ENCODE data around the gene NIPAL3.
"Not testable (repeated sequence)": the region's sequence is repeated elsewhere in the genome, so short reads cannot be mapped to it uniquely, and the experiment has no call there.

NIPAL3 gene

DNA sequence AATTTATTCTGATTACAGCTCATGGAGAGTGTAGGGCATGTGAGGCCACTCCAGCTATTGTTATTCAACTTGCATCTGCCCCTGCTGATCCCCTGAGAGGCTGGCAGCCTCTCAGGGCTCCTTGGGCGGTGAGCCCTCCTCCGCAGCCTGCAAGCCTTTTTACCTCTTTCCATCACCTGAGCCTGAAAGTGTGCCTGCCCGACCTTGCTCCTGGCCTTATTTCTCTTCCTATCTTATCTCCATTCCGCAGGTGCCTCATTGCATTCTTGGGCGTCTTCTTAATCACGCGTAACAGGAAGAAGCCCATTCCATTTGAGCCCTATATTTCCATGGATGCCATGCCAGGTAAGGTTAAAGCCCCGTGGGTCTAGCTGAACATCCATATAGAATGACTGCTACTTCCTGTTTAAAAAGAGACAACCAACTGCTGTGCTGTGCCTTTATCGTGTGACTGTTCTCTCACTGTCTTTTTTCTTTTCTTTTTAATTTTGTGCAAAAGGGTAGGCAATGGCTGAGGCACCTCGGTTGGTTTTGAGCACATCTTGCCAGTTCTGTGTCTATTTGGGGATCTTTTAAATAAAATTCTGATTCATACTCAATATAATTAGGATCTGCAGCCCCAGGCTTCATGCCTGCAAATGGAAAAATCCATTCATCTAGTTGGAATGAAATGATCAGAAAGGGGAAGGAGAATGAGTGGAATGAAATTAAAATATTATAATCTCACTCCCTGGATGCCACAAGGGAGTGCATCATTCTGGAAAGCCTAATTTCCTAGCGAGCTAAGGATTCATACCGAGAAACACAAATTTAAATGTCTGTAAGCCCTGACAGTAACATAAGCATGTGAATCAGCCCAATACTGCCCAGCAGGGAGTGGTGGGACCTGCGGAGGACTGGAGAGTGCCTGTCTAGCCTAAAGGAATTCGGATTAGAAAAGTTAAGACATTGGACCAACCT, 48.5 kb downstream of the NIPAL3 start:
- DNase-seq, result no peak

DNA sequence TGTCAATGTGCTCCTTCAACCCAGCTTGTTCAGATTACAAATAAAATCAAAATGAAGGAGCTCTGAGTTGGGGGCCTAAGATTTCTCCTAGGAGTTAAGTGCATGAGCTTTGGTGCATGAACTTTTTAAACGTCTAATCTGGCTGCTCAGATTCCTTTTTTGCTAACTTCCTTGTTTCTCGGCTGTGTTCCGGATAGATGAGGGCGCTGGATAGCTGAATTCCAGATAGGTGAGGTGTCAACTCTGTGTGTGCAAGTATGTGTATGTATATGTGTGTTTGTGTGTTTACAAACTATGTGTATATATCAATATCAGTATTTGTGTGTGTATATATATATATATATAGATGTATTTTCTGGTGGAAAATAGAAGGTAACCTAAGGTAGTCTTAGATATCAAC, 49.5 kb downstream of the NIPAL3 start:
- no peak for DNase-seq

DNA sequence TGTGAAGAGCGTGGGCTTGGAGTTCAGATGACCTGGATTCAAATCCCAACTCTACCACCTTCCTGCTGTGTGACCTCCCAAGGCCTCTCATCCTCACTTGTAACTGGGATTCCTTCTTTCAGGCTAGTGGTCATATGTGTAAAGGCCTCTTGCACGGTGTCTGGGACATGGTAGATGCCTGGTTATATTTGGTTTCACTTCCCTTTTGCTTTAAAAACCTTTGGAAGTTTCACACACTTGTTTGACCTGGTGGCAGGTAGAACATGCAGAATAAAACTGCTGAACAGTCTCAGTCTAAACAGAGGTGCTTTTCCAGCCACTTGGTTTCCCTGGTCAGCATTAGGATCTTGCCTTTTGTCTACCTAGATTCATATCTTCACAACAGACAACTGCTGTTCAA, 50.0 kb downstream of the NIPAL3 start:
- no peak for DNase-seq

DNA sequence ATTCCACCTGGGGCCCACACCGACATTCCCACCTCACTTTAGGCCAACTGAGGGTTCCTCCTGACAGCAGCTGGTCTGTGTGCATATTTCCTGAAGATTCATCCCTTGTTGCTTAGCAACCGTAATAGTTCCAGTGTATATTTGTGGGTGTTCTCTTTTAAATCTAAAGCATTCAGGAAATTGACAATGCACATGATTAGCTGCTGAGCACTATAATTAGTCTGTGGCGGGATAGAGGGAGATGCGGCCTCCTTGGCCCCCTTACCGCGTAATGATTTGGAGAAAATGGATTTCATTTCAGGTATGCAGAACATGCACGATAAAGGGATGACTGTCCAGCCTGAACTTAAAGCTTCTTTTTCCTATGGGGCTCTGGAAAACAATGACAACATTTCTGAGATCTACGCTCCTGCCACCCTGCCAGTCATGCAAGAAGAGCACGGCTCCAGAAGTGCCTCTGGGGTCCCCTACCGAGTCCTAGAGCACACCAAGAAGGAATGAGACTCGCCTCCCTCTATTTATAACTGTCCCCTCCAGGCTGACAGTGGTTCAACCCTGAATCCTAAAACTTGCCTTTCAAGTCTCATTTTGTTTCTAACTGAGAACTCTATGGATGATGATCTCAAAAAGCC, 53.2 kb downstream of the NIPAL3 start:
- DNase-seq, result no peak

DNA sequence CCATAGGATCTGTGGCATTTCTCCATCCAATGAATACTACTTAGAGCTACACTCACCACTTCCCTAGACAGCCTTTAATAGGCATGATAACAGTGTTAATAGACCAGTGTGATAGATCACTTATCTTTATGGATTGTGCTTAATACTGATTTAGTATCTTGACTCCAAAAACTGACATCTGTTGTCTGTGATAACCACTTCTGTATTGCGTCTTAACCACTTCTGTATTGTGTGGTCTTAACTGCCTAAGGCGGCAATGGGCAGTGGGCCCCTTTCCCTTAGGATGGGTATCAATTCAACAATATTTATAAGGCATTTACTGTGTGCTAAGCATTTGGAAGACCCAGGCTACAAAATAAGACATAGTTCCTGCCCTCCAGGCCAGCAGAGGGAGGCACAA, 55.0 kb downstream of the NIPAL3 start:
- no peak for DNase-seq

DNA sequence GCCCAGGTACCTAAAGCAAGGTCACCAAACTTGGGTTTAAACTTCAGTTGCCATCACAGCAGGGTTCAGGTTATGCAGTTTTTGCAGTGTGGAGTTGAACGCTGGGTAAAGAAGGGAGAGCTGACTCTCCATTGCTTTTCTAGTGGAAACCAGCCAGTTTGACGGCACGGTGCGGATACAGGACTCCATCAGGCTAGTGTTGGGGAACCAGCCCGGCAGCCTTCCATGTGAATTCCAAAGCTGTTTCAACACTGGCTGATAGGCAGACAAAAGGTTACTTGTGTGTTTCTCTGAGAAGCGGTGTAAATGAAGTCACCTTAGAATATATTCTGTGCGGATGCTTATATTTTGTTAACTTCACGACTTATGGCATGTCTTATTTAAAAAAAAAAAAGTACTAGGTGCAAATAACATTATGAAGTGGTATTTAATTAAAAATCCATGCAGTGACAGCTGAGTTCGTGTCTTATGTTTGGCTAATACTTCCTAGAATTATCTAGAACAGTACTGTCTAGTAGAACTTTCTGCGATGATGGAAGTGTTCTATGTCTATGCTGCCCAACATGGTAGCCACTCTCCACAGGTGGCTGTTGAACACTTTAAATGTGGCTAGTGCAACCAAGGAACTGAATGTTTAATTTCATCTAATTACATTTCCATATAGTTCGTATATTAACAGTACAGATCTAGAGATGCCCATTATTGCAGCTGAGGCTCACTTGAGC, 57.1 kb downstream of the NIPAL3 start:
- DNase-seq, result no peak

DNA sequence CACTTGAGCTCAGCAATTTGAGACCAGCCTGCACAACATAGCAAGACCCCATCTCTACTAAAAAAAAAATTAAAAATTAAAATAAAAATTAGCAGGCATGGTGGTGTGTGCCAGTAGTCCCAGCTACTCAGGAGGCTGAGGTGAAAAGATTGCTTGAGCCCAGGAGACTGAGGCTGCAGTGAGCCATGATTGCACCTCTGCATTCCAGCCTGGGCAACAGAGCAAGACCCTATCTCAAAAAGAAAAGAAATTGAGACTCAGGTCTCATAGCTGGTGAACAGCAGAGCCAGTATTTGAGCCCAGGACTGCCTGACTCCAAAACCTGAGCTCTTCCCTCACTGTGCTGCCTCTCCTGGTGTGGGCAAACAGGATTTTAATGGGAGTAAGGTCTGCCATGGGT, 58.6 kb downstream of the NIPAL3 start:
- DNase-seq, result no peak

DNA sequence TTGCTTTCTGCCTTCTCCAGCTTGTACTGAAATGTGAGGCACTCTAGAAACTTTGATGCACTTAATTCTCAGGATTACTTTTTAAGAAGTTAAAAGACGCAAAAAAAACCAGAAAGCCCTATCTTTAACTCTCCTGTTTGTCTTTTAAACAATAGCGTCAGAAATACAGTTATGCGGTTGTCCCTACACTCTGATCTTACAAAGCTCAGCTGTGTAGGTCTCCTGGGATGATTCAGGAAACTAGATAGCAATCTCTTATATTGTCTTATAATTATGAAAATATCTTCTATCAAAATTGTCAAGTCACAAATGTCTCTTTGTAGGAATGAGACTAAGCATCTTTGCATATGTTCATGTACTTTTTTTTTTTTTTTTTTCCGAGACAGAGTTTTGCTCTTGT, 60.1 kb downstream of the NIPAL3 start:
- no peak for DNase-seq

DNA sequence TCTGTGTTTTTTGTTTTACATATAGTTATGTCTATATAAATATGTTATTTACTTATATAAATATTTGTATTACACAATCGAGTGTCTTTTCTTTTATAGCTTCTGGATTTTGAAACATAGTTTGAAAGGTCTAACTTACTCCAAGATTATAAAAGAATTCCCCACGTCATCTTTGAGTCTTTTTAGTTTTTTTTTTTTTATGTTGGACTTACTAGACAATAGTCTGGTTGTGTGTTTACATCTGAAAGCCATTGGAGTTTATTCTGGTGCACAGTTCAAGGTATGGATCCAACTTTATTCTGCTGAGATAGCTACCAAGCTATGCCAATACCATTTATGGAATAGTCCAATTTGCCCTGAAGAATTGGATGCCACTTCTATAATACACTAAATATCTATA, 61.0 kb downstream of the NIPAL3 start:
- DNase-seq, result no peak

DNA sequence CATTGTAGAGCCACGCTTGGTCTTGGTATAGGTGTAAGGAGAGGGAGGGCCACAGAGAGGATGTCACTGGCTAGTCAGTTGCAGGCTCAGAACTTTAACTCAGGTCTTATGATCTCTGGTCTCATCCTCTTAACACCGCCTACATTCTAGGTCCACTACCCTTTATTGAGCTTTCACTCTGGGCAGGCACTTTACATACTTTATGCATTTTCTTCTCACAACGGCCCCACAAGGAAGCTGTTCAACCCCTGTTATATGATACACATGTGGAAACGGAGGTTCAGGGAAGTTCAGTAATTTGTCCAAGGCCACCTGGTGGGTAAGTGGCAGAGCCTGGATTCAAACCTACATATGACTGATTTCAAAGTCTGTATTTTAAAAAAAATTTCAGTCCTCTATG, 61.7 kb downstream of the NIPAL3 start:
- no peak for DNase-seq

DNA sequence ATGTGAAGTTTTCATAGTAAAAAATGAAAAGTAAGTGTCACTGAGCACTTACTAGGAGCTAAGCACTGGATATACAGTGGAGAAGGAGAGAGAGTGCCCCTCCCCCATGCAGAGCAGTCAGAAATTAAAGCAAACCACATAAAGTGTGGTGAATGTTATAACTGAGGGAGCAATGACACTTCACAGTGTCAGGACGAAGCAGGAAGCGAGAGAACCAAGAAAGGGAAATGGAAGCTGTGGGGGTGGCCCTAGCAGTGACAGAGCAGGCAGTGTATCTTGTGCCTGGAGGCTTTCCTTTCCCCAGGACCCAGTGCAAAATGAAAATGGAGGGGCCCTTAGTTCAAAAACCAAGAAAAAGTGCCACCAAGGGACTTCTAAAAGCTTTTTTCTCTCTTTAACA, 65.5 kb downstream of the NIPAL3 start:
- peak; percentile 63 for DNase-seq

DNA sequence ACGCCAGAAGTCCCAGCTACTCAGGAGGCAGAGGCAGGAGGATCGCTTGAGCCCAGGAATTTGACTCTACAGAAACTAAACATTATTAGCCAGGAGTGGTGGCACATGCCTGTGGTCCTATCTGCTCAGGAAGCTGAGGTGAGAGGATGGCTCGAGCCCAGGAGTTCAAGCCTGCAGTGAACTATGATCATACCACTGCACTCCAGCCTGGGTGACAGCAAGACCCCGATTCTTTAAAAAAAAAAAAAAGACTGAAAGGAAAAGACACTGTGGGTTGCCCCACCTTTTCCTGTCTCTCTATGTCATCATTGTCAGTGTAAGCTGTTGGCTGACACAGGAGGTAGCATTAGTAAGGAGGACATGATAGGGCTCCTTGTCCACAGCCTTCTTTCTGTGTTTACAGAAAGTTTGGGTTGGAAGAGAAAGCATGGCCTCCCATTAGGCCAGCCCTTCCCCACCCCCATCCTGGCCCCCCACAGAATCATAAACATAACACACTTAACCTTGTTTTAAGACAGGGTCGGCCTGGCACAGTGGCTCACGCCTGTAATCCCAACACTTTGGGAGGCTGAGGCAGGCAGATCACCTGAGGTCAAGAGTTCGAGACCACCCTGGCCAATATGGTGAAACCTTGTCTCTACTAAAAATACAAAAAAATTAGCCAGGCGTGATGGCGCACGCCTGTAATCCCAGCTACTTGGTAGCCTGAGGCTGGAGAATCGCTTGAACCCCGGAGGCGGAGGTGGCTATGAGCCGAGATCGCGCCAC, 66.4 kb downstream of the NIPAL3 start:
- no peak for DNase-seq

DNA sequence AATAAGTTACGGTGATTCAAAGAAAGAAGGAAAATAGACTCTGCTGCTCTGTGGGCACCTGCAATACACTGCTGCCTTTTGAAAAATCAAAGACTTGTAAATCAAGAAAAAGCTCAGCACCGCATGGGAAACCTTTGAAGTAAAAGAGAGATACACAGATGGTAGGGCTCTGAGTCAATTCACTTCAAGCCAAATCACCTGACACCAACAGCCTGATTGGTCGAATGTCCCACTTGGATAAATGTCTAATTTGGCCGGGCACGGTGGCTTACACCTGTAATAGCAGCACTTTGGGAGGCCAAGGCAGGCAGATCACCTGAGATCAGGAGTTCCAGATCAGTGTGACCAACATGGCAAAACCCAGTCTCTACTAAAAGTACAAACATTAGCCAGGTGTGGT, 67.8 kb downstream of the NIPAL3 start:
- no peak for DNase-seq

DNA sequence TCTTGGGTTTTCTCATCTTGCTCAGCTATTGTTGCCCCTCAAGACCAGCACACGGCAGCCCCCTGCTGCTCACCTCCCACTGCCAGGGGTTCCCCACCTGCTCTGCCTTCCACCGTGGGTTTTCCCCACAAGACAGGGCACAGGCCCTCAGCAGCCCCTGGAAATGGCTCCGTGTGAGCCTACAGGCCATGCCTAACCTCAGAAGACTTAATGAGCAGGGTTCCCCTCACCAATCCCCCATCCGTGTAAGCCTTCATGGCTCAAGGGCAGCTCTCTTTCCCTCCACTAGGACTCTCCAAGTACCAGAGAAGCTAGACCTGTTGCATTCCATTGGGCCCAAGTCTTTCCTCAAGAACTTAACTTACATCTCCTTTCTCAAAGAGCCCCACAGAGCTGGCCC, 68.6 kb downstream of the NIPAL3 start:
- no peak for DNase-seq

DNA sequence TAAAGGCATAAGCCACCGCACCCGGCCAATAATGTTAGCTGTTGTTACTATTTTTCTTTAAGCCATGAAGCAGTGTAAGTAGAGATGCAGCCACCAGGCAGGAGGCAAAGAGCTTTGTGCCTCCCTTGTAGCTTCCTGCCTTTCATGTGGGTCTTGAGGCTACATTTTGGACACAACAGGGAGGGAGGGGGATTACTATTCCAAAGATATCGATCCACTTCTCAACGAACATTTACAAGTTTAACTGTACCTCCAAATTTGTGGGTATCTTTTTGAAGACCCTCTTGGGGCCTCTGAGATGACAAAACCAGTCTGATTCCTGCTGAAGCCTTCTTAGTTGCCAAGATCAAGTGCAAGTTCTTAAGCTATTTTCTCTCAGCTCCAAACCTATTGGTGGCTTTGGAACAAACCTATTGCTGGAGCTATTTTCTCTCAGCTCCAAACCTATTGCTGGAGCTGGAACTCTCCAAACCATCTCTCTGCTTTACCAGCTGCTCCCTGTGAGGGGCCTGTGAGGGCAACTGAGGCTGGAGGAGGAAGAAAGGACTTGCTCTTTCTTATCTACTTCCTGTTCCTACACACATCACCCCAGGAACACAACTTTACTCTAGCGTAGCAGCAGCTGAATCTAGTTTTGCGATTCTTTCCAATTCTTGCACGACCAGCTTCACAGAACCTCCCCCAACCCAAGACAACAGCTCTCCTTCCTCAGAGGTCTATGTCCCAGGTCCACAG, 70.9 kb downstream of the NIPAL3 start:
- DNase-seq, result no peak

DNA sequence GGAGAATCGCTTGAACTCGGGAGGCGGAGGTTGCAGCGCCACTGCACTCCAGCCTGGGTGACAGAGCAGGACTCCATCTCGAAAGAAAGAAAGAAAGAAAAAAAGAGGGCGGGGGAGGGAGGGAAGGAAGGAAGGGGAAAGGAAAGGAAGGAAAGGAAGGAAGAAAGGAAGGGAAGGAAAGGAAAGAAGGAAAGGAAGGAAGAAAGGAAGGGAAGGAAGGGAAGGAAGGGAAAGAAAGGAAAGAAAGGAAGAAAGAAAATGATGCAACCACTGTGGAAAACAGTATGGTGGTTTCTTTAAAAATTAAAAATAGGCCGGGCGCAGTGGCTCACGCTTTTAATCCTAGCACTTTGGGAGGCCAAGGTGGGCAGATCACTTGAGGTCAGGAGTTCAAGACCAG, 71.9 kb downstream of the NIPAL3 start:
- no peak for DNase-seq

DNA sequence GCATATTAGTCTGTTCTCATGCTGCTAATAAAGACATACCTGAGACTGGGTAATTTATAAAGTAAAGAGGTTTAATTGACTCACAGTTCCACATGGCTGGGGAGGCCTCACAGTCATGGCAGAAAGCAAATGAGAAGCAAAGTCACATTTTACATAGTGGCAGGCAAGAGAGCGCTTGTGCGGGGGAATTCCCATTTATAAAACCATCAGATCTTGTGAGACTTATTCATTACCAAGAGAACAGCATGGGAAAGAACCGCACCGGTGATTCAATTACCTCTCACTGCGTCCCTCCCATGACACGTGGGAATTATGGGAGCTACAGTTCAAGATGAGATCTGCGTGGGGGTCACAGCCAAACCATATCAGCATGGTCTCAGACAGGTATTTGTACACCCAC, 72.6 kb downstream of the NIPAL3 start:
- DNase-seq, result peak; percentile 71

DNA sequence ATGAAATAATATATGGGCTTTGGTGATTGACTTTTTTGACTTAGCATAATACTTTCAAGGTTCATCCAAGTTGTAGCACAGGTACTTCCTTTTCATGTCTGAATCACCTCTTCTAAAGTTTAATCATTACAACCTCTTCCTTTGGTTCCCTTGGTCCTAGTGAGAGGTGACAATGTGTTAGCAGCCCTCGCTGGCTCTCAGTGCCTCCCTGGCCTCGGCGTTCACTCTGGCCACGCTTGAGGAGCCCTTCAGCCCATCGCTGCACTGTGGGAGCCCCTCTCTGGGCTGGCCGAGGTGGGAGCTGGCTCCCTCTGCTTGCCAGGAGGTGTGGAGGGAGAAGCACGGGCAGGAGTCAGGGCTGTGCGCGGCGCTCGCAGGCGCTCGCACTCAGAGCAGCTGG, 74.1 kb downstream of the NIPAL3 start:
- DNase-seq, result no peak

DNA sequence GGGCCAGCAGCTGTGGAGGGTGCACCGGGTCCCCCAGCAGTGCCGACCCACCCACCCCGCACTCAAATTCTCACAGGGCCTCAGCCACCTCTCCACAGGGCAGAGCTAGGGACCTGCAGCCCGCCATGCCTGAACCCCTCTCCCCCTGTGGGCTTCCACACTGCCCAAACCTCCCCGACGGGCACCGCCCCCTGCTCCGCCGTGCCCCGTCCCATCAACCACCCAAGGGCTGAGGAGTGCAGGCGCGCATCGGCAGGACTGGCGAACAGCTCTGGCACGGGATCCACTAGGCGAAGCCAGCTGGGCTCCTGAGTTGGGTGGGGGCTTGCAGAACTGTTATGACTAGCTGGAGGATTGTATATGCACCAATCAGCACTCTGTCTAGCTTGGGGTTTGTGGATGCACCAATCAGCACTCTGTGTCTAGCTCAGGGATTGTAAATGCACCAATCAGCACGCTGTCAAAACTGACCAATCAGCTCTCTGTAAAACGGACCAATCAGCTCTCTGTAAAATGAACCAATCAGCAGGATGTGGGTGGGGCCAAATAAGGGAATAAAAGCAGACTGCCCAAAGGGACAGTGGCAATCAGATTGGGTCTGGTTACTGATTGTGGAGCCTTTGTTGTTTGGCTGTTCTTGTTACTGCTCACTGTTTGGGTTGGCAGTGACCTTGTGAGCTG, 74.6 kb downstream of the NIPAL3 start:
- peak; percentile 19 for DNase-seq

DNA sequence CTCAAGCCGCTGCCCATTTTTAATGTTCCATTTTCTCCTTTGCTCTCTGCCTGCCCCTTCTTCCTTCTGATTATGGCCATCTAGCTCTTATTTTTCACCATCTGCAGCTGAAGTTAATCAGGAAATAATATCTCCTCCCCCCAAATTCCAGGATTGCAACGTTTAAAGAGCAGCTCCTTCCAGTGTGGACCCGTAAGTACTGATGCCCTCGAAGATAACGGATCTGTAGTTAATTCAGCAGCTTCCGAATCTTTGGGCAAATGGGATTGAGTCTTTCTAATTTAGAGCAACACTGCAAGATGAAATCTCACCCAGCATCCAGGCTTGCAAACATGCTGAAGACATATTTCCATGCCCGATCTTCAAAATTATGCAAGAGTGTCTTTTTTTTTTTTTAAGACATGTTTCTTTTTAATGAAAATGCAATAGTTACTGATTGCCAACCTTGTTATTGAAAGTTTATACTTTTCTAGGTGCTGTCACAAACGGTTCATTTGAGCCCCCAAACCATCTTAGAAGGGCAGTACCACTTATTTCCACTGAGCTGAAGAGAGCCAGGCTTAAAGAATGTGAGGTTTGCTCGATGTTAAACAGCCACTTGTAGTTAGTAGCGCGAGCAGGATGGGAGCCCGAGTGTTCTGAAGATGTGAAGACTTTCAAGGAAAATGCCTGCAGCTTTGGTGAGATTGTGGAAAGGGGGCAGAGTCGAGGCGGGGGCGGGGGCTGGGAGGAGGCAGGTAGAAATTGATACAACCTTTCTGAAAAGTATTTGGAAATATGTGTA, 76.2 kb downstream of the NIPAL3 start:
- no peak for DNase-seq

DNA sequence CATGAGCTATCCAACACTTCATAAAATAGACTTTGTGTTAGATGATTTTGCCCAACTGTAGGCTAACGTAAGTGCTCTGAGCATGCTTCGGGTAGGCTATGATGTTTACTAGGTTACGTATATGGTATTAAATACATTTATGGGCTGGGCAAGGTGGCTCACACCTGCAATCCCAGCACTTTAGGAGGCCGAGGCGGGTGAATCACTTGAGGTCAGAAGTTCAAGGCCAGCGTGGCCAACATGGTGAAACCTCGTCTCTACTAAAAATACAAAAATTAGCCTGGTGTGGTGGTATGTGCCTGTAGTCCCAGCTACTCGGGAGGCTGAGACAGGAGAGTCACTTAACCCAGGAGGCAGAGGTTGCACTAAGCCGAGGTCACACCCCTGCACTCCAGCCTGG, 77.3 kb downstream of the NIPAL3 start:
- not testable (repeated sequence) for DNase-seq
